OCI-LY1 (cell line): ENCODE results near the gene FBXO47.
A peak's percentile ranks its signal among the peaks of the same experiment; 100 is the strongest.

ENCODE experiments used
- H2AFZ ChIP-seq: fragments of 200-600 bp; sonication (generic), shearing (Covaris generic); 2 replicates; pipeline ENCODE4 v1.6.0; 2014; ENCODE audit warnings: antibody characterized with exemption, mild to moderate bottlenecking, low read length
- H3F3A ChIP-seq: fragments of 200-600 bp; sonication (generic), shearing (Covaris generic); 2 replicates; pipeline ENCODE4 v1.6.0; 2014; ENCODE audit warnings: mild to moderate bottlenecking, antibody characterized with exemption, low read length, moderate library complexity; ENCODE audit not compliant: insufficient read depth
- H3K27ac ChIP-seq: fragments of 200-600 bp; sonication (generic); 2 replicates; pipeline ENCODE4 v1.5.1; 2014; ENCODE audit warnings: low read length, mixed run types, mild to moderate bottlenecking, low read depth; ENCODE audit not compliant: poor library complexity, severe bottlenecking
- H3K27me3 ChIP-seq: fragments of 200-600 bp; sonication (generic); 2 replicates; pipeline ENCODE4 v1.6.0; 2014; ENCODE audit warnings: antibody characterized with exemption, mild to moderate bottlenecking, low read length, moderate library complexity; ENCODE audit not compliant: insufficient read depth
- H3K36me3 ChIP-seq: fragments of 200-600 bp; sonication (generic); 2 replicates; pipeline ENCODE4 v1.6.1; 2014; ENCODE audit warnings: mild to moderate bottlenecking, antibody characterized with exemption, low read length, moderate library complexity, mixed read lengths; ENCODE audit not compliant: insufficient read depth
- H3K4me1 ChIP-seq: fragments of 200-600 bp; sonication (generic); 2 replicates; pipeline ENCODE4 v1.5.1; 2014; ENCODE audit warnings: mild to moderate bottlenecking, low read length, moderate library complexity; ENCODE audit not compliant: insufficient read depth, severe bottlenecking
- H3K4me2 ChIP-seq: fragments of 200-600 bp; sonication (generic), shearing (Covaris generic); 2 replicates; pipeline ENCODE4 v1.6.1; 2014; ENCODE audit warnings: low read length
- H3K4me3 ChIP-seq: fragments of 200-600 bp; sonication (generic); 2 replicates; pipeline ENCODE4 v1.5.1; 2014; ENCODE audit warnings: low read length, low read depth, mild to moderate bottlenecking, mixed read lengths; ENCODE audit not compliant: poor library complexity, severe bottlenecking
- H3K79me2 ChIP-seq: fragments of 200-600 bp; shearing (Covaris generic); 2 replicates; pipeline ENCODE4 v1.6.1; 2016; ENCODE audit warnings: mixed run types, low read length, mixed read lengths; ENCODE audit not compliant: insufficient read depth
- H3K9ac ChIP-seq: fragments of 200-600 bp; sonication (generic), shearing (Covaris generic); 2 replicates; pipeline ENCODE4 v1.6.1; 2014; ENCODE audit warnings: mild to moderate bottlenecking, low read length, mixed read lengths
- H3K9me2 ChIP-seq: fragments of 200-600 bp; sonication (generic), shearing (Covaris generic); 2 replicates; pipeline ENCODE4 v1.6.1; 2014; ENCODE audit warnings: low read depth, mild to moderate bottlenecking, low read length, mixed read lengths
- H3K9me3 ChIP-seq: fragments of 200-600 bp; shearing (Covaris generic); 2 replicates; pipeline ENCODE4 v1.6.1; 2014; ENCODE audit warnings: low read length, mixed read lengths
- H4K20me1 ChIP-seq: fragments of 200-600 bp; sonication (generic), shearing (Covaris generic); 2 replicates; pipeline ENCODE4 v1.6.0; 2016; ENCODE audit warnings: mild to moderate bottlenecking, low read length; ENCODE audit not compliant: insufficient read depth
- CTCF ChIP-seq: fragments of 200-600 bp; sonication (generic), shearing (Covaris generic); IDR thresholded peaks from 2 replicates; pipeline ENCODE4 v1.5.1; 2017; ENCODE audit warnings: mild to moderate bottlenecking, antibody characterized with exemption, low read length, moderate library complexity, mixed read lengths
- EZH2 ChIP-seq: fragments of 200-600 bp; sonication (generic), shearing (Covaris generic); IDR thresholded peaks from 2 replicates; pipeline ENCODE4 v1.8.0; 2017; ENCODE audit warnings: borderline replicate concordance, mixed run types, mild to moderate bottlenecking, antibody characterized with exemption, low read length, moderate library complexity, mixed read lengths

The FBXO47 gene

DNA sequence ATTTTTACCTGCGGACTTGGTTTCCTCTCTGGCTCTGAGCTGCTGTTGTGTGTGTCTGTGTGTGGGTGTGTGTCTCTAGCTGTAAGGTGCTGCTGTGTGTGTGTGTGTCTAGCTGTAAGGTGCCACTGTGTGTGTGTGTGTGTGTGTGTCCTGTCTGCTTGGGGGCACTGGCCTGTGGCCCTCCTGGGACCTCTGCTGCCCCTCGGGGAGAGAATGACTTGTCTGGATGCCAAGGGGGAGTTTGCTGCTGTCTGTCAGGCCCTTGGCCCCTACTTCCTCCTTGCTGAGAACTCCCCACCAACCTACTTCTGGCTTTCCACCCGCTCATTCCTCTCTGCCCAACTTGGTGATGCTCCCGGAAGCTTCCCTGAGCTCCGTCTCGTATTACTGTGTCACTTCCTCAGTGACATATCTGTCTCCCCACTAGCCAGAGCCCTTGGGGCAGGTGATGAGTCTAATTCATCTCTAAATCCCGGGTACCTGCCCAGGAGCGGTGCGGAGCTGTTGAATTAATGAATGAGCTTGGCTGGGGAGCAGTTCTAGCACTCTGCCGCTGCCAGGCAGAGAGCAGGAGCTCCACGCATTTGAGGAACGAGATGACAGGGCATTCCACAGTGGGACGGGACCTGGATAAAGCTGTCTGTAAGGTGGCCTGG, 45.3 kb downstream of the FBXO47 start:
- peak overlapping the region; percentile 46 for H3K27ac ChIP-seq
- no peaks in the 10 kb centered on the region for H3K9me2 ChIP-seq
- H2AFZ ChIP-seq, result no peak overlapping the region
- no peaks in the 10 kb centered on the region for H3K27me3 ChIP-seq
- no peaks in the 10 kb centered on the region for H3K79me2 ChIP-seq
- H3F3A ChIP-seq, result no peaks in the 10 kb centered on the region
- H3K4me3 ChIP-seq, result no peak overlapping the region
- H3K36me3 ChIP-seq, result peaks cover 32% of the 10 kb centered on the region
- TF ChIP-seq CTCF (no peak), EZH2 (no peak)
- no peaks in the 10 kb centered on the region for H3K9me3 ChIP-seq
- no peaks in the 10 kb centered on the region for H4K20me1 ChIP-seq
- no peak overlapping the region for H3K4me2 ChIP-seq
- H3K9ac ChIP-seq, result no peak overlapping the region
- H3K4me1 ChIP-seq, result peaks cover 12% of the 10 kb centered on the region

GRCh38 chr17:38920374-38921291, 46.6 kb downstream of the FBXO47 start:
- H3K27me3 ChIP-seq, result no peaks in the 10 kb centered on the region
- no peaks in the 10 kb centered on the region for H3K79me2 ChIP-seq
- no peaks in the 10 kb centered on the region for H3F3A ChIP-seq
- H3K9ac ChIP-seq, result no peak overlapping the region
- H3K27ac ChIP-seq, result no peak overlapping the region
- H3K9me3 ChIP-seq, result no peaks in the 10 kb centered on the region
- H3K9me2 ChIP-seq, result no peaks in the 10 kb centered on the region
- H2AFZ ChIP-seq, result no peak overlapping the region
- H3K4me2 ChIP-seq, result no peak overlapping the region
- H3K4me3 ChIP-seq, result no peak overlapping the region
- TF ChIP-seq CTCF, result no peak
- no peak for TF ChIP-seq EZH2
- H4K20me1 ChIP-seq, result no peaks in the 10 kb centered on the region
- H3K36me3 ChIP-seq, result peaks cover 37% of the 10 kb centered on the region
- H3K4me1 ChIP-seq, result peaks cover 12% of the 10 kb centered on the region

GRCh38 chr17:38919316-38920078, 47.7 kb downstream of the FBXO47 start:
- H3K4me2 ChIP-seq, result no peak overlapping the region
- peaks cover 48% of the 10 kb centered on the region for H3K36me3 ChIP-seq
- no peaks in the 10 kb centered on the region for H3F3A ChIP-seq
- no peak for TF ChIP-seq CTCF
- TF ChIP-seq EZH2, result no peak
- peaks cover 12% of the 10 kb centered on the region for H3K4me1 ChIP-seq
- H2AFZ ChIP-seq, result no peak overlapping the region
- no peaks in the 10 kb centered on the region for H3K79me2 ChIP-seq
- no peaks in the 10 kb centered on the region for H3K9me3 ChIP-seq
- no peaks in the 10 kb centered on the region for H3K27me3 ChIP-seq
- no peak overlapping the region for H3K9ac ChIP-seq
- H3K4me3 ChIP-seq, result no peak overlapping the region
- H4K20me1 ChIP-seq, result no peaks in the 10 kb centered on the region
- H3K9me2 ChIP-seq, result no peaks in the 10 kb centered on the region
- H3K27ac ChIP-seq, result no peak overlapping the region
